Peyer's patch (tissue), 4 donors: Measurements from ENCODE around the gene TAF3. TPM values are rescaled to one million over a fixed set of nuclear protein-coding genes. Genes with fewer than 3 reads are reported as not detected.

Experiments used
- DNase-seq, 3 donors: peaks; one replicate each; pipeline ENCODE4 v3.0.0-alpha.2; 2017 to 2019
- H3K27ac ChIP-seq, 4 donors: fragments of 200-600 bp; sonication (generic); one replicate each; pipeline ENCODE4 v1.5.1; 2016 to 2019
- H3K27me3 ChIP-seq, 2 donors: fragments of 200-600 bp; sonication (generic); one replicate each; pipeline ENCODE4 v1.5.1; 2019
- H3K36me3 ChIP-seq, 3 donors: fragments of 200-600 bp; sonication (generic); one replicate each; pipeline ENCODE4 v1.5.1; 2016 to 2019
- H3K4me1 ChIP-seq, 4 donors: fragments of 200-600 bp; sonication (generic); one replicate each; pipeline ENCODE4 v1.5.1; 2016 to 2019
- H3K4me3 ChIP-seq, 4 donors: fragments of 200-600 bp; sonication (generic); 1 replicate in 3 of 4; 2 replicates in 1 of 4; pipeline ENCODE4 v1.5.1; 2016 to 2019; ENCODE audit warnings: mild to moderate bottlenecking in 1 of 4
- H3K9me3 ChIP-seq, 4 donors: fragments of 200-600 bp; sonication (generic); one replicate each; pipeline ENCODE4 v1.5.1; 2016 to 2019; ENCODE audit warnings: mild to moderate bottlenecking in 1 of 4
- POLR2A ChIP-seq, 2 donors: fragments of 450-650 bp; IDR thresholded peaks; one replicate each; pipeline ENCODE4 v1.5.1; 2017; ENCODE audit warnings: antibody characterized with exemption in 2 of 2, mild to moderate bottlenecking in 2 of 2, moderate library complexity in 2 of 2
- total RNA-seq, 4 donors: library from RNA; depleted of rRNA; stranded (reverse); fragments of >200 nt; gene quantifications; one replicate each; pipeline ENCODE4 v1.1.0, GENCODE V29; 2016
- TF ChIP-seq, protein P1 (sequence below), 6 experiments: fragments of 450-650 bp in 4 of 6; fragments of 200-600 bp in 2 of 6; sonication (generic) in 1 of 6; IDR thresholded peaks; one replicate each; pipeline ENCODE4 v1.5.1; 2017 to 2019; ENCODE audit warnings: antibody characterized with exemption in 6 of 6, mild to moderate bottlenecking in 3 of 6, moderate library complexity in 1 of 6

Gene TAF3
- total RNA-seq, 4 donors from 2014 or later = 5.1 to 22.3 (median 7.1) TPM

DNA sequence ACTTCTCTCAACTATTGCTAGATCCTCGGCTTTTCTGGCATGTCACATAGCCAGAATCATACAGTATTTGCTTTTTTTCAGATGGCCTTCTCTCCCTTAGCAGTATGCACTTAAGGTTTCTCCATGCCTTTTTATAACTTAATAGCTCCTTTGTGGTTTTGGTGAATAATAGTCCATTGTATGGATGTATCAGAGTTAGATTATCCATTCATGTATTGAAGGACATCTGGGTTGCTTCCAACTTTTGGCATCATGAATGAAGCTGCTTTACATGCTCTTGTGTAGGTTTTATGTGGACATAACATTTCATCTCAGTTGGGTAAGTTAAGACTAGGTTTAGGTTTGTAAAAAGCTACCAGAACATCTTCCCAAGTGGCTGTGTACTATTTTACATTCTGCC lies 25.8 kb upstream of the TAF3 start:
- no peak for DNase-seq
- Histone ChIP-seq H3K27ac (no peak overlapping the region), H3K4me1 (peaks cover 0 to 57% (median 6%) of the 10 kb centered on the region in 4 donors), H3K27me3 (no peaks in the 10 kb centered on the region), H3K9me3 (no peaks in the 10 kb centered on the region), H3K36me3 (peaks cover 0 to 12% (median 0%) of the 10 kb centered on the region in 3 donors), H3K4me3 (no peak overlapping the region)
- TF ChIP-seq, protein P1, sequence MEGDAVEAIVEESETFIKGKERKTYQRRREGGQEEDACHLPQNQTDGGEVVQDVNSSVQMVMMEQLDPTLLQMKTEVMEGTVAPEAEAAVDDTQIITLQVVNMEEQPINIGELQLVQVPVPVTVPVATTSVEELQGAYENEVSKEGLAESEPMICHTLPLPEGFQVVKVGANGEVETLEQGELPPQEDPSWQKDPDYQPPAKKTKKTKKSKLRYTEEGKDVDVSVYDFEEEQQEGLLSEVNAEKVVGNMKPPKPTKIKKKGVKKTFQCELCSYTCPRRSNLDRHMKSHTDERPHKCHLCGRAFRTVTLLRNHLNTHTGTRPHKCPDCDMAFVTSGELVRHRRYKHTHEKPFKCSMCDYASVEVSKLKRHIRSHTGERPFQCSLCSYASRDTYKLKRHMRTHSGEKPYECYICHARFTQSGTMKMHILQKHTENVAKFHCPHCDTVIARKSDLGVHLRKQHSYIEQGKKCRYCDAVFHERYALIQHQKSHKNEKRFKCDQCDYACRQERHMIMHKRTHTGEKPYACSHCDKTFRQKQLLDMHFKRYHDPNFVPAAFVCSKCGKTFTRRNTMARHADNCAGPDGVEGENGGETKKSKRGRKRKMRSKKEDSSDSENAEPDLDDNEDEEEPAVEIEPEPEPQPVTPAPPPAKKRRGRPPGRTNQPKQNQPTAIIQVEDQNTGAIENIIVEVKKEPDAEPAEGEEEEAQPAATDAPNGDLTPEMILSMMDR (IDR thresholded peaks at IDR 0.05) = no peak
- TF ChIP-seq POLR2A (IDR thresholded peaks at IDR 0.05) = no peak

DNA sequence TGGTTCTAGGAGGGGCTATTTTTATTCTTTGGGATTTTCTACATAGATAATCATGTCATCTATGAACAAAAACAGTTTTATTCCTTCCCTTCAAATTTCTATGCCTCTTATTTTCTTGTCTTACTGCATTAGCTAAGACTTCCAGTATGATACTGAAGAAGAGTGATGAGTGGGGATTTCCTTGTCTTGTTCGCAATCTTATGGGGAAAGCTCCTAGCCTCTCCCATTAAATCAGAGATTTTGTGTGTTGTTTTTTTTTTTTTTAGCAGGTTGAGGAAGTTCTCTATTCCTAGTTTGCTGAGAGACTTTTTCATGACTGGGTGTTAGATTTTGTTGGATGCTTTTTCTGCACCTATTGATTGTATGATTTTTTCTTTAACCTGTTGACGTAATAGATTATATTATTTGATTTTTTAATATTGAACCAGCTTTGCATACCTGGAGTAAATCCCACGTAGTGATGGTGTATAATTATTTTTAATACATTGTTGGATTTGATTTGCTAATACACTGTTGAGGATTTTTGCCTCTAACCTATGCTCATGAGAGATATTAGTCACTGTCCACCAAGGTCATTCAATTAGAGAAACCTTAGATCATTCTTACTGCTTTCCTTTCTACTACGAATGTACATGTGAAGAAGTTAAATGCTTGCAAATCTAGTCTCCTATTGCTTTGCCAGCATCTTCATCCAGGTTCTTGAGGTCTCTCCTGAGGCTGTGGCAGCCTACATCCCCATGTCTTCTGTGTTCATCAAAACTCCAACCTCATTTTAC lies 23.9 kb upstream of the TAF3 start:
- Histone ChIP-seq H3K27me3 (no peaks in the 10 kb centered on the region), H3K4me1 (peaks cover 0 to 52% (median 3%) of the 10 kb centered on the region in 4 donors), H3K27ac (no peak overlapping the region)

DNA sequence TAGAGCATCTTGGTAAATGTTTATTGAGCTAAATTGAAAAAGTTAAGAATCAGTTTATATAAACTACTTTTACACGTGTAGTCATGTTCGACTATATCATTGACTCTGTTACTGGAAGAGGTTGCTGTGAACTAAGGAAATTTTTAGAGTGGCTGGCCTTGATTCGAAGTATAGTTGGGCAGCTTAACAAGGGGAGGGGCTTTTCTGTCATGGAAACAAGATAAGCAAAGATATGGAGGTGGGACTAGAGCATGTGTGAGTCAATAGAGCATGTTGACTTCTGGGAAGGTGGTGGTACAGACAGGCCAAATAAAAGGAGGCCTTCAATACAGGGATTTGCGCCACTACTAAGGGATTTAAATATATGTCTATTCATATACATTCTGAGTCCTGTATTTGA lies 22.7 kb upstream of the TAF3 start:
- Histone ChIP-seq H3K27ac (no peak overlapping the region), H3K4me3 (no peak overlapping the region), H3K9me3 (no peaks in the 10 kb centered on the region), H3K36me3 (peaks cover 0 to 43% (median 0%) of the 10 kb centered on the region in 3 donors), H3K27me3 (no peaks in the 10 kb centered on the region), H3K4me1 (peaks cover 0 to 40% (median 0%) of the 10 kb centered on the region in 4 donors)
- no peak for DNase-seq
- no peak for TF ChIP-seq POLR2A (IDR thresholded peaks at IDR 0.05)
- TF ChIP-seq, protein P1 (IDR thresholded peaks at IDR 0.05) = no peak

More for the DNA sequence above, 23.9 kb upstream of the TAF3 start:
- no peaks in the 10 kb centered on the region for H3K9me3 ChIP-seq
- no peak overlapping the region for H3K4me3 ChIP-seq
- H3K36me3 ChIP-seq = peaks cover 0 to 31% (median 0%) of the 10 kb centered on the region in 3 donors
- DNase-seq = no peak
- TF ChIP-seq, protein P1 (IDR thresholded peaks at IDR 0.05) = no peak
- TF ChIP-seq POLR2A (IDR thresholded peaks at IDR 0.05) = no peak

DNA sequence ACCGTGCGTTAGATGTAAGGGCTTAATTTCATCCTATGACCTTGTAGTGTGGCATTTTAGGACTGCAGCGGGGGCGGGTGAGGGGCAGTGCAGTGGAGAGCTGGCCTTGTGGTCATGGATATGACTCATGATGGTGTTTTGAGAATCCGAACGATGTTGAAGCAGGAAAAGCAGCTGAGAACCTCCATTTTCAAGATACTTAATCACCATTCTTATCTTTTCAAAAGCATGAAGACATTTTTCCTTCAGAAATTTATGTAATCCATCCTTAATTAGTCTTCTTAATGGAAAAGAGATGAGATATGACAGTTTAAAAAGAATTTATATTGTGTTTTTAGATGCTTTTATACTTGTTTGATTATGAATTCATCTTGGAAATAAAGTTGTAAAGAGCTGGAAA lies 20.7 kb upstream of the TAF3 start:
- peaks cover 0 to 21% (median 0%) of the 10 kb centered on the region in 4 donors for H3K4me1 ChIP-seq
- H3K4me3 ChIP-seq = no peak overlapping the region
- H3K36me3 ChIP-seq = peaks cover 0 to 62% (median 0%) of the 10 kb centered on the region in 3 donors
- TF ChIP-seq POLR2A (IDR thresholded peaks at IDR 0.05) = no peak
- TF ChIP-seq, protein P1 (IDR thresholded peaks at IDR 0.05) = no peak
- no peak for DNase-seq
- H3K27me3 ChIP-seq = no peaks in the 10 kb centered on the region
- no peak overlapping the region for H3K27ac ChIP-seq
- no peaks in the 10 kb centered on the region for H3K9me3 ChIP-seq

DNA sequence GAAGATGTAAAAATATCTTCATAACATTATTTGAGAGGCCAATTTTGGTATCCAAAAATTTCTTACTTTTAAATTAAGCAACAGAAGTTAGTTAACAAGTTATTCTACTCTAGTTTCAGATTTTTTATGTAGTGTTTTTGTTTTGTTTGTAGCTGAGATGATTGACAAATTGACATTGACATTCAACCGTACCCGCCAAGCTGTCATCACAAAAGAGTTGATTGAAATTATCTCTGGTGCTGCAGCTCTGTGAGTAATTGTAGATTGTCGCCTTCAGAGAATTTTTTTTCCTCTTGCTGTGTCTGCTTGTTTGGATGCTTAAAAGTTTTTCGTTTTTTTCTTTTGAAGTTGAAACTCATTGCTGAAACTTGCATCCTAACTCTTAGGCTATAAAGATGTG lies 15.7 kb upstream of the TAF3 start:
- no peaks in the 10 kb centered on the region for H3K27me3 ChIP-seq
- no peak overlapping the region for H3K4me3 ChIP-seq
- no peak overlapping the region for H3K27ac ChIP-seq
- no peaks in the 10 kb centered on the region for H3K9me3 ChIP-seq
- no peak for DNase-seq
- H3K4me1 ChIP-seq = no peaks in the 10 kb centered on the region
- peaks cover 0 to 98% (median 5%) of the 10 kb centered on the region in 3 donors for H3K36me3 ChIP-seq
- TF ChIP-seq POLR2A (IDR thresholded peaks at IDR 0.05) = no peak
- TF ChIP-seq, protein P1 (IDR thresholded peaks at IDR 0.05) = no peak
